ENCODE measurements around the gene BLOC1S3.

Gene BLOC1S3

GRCh38 chr19:45170146-45171106 is 8.2 kb upstream of the BLOC1S3 start:
- Histone ChIP-seq H4K20me1 (peaks cover 0 to 56% (median 4%) of the 10 kb centered on the region in 11 experiments; a peak in 8 of 22 replicates), H3K9me3 (replicated peaks in 1 of 11) (no peaks in the 10 kb centered on the region), H3K27ac (peak overlapping the region in 9 of 11 experiments; percentile 5 to 78 (median 65); a peak in 18 of 22 replicates), H3K4me2 (peak overlapping the region; percentile 66 to 92 (median 88)), H3K4me3 (peak overlapping the region in 1 of 10 experiments; percentile 7; a peak in 2 of 20 replicates), H3K36me3 (peaks cover 0 to 7% (median 0%) of the 10 kb centered on the region in 11 experiments; a peak in 1 of 22 replicates), H3K27me3 (no peaks in the 10 kb centered on the region), H3K9ac (peak overlapping the region in 7 of 11 experiments; percentile 22 to 62 (median 55); a peak in 10 of 22 replicates), H3K4me1 (peaks cover 68 to 95% (median 90%) of the 10 kb centered on the region in 10 experiments)
- TF ChIP-seq Cebpa-rat (IDR thresholded peaks at IDR 0.05), result no peak

GRCh38 chr19:45171211-45171623 is 7.4 kb upstream of the BLOC1S3 start:
- Histone ChIP-seq H3K9ac (peak overlapping the region in 9 of 11 experiments; percentile 9 to 62 (median 55); a peak in 14 of 22 replicates), H3K4me2 (peak overlapping the region; percentile 66 to 92 (median 88)), H3K9me3 (replicated peaks in 1 of 11) (no peaks in the 10 kb centered on the region), H3K27ac (peak overlapping the region in 9 of 11 experiments; percentile 5 to 78 (median 65); a peak in 18 of 22 replicates), H3K4me1 (peaks cover 67 to 95% (median 86%) of the 10 kb centered on the region in 10 experiments), H3K4me3 (peak overlapping the region in 4 of 10 experiments; percentile 4 to 23 (median 7); a peak in 5 of 20 replicates), H3K27me3 (no peaks in the 10 kb centered on the region), H3K36me3 (peaks cover 0 to 7% (median 0%) of the 10 kb centered on the region in 11 experiments; a peak in 1 of 22 replicates), H4K20me1 (peaks cover 0 to 56% (median 0%) of the 10 kb centered on the region in 11 experiments; a peak in 7 of 22 replicates)
- no peak for TF ChIP-seq Cebpa-rat (IDR thresholded peaks at IDR 0.05)

GRCh38 chr19:45172173-45172572 is 6.4 kb upstream of the BLOC1S3 start:
- no peak for TF ChIP-seq Cebpa-rat (IDR thresholded peaks at IDR 0.05)
- Histone ChIP-seq H3K4me1 (peaks cover 66 to 95% (median 86%) of the 10 kb centered on the region in 10 experiments), H3K27me3 (no peaks in the 10 kb centered on the region), H3K9ac (peak overlapping the region; percentile 3 to 66 (median 44); a peak in 13 of 22 replicates), H3K4me2 (peak overlapping the region; percentile 57 to 92 (median 88)), H3K36me3 (peaks cover 0 to 7% (median 0%) of the 10 kb centered on the region in 11 experiments; a peak in 1 of 22 replicates), H3K27ac (peak overlapping the region in 8 of 11 experiments; percentile 42 to 74 (median 61); a peak in 15 of 22 replicates), H3K9me3 (replicated peaks in 1 of 11) (no peaks in the 10 kb centered on the region), H4K20me1 (peaks cover 0 to 49% (median 0%) of the 10 kb centered on the region in 11 experiments; a peak in 5 of 22 replicates), H3K4me3 (peak overlapping the region in 2 of 10 experiments; percentile 28 to 40; a peak in 2 of 20 replicates)

GRCh38 chr19:45172611-45173208 is 5.9 kb upstream of the BLOC1S3 start:
- Histone ChIP-seq H3K9ac (peak overlapping the region; percentile 3 to 66 (median 48); a peak in 16 of 22 replicates), H3K27ac (peak overlapping the region in 8 of 11 experiments; percentile 42 to 74 (median 61); a peak in 16 of 22 replicates), H3K9me3 (replicated peaks in 1 of 11) (no peaks in the 10 kb centered on the region), H4K20me1 (peaks cover 0 to 49% (median 0%) of the 10 kb centered on the region in 11 experiments; a peak in 5 of 22 replicates), H3K36me3 (peaks cover 0 to 7% (median 0%) of the 10 kb centered on the region in 11 experiments; a peak in 1 of 22 replicates), H3K4me2 (peak overlapping the region; percentile 57 to 92 (median 88)), H3K4me3 (peak overlapping the region in 2 of 10 experiments; percentile 28 to 40; a peak in 2 of 20 replicates), H3K27me3 (no peaks in the 10 kb centered on the region), H3K4me1 (peaks cover 67 to 94% (median 85%) of the 10 kb centered on the region in 10 experiments)
- no peak for TF ChIP-seq Cebpa-rat (IDR thresholded peaks at IDR 0.05)

GRCh38 chr19:45173816-45174215 is 4.8 kb upstream of the BLOC1S3 start:
- H3K9ac ChIP-seq, result peak overlapping the region; percentile 36 to 73 (median 59); a peak in 21 of 22 replicates
- H3K27ac ChIP-seq, result peak overlapping the region in 9 of 11 experiments; percentile 16 to 68 (median 63); a peak in 18 of 22 replicates
- peaks cover 64 to 83% (median 76%) of the 10 kb centered on the region in 10 experiments for H3K4me1 ChIP-seq
- peaks cover 0 to 7% (median 0%) of the 10 kb centered on the region in 11 experiments; a peak in 1 of 22 replicates for H3K36me3 ChIP-seq
- no peaks in the 10 kb centered on the region for H3K9me3 ChIP-seq (replicated peaks in 1 of 11)
- no peak for TF ChIP-seq Cebpa-rat (IDR thresholded peaks at IDR 0.05)
- peaks cover 0 to 47% (median 0%) of the 10 kb centered on the region in 11 experiments; a peak in 5 of 22 replicates for H4K20me1 ChIP-seq
- peak overlapping the region; percentile 68 to 92 (median 85) for H3K4me2 ChIP-seq
- H3K4me3 ChIP-seq, result peak overlapping the region in 1 of 10 experiments; percentile 11; a peak in 1 of 20 replicates
- H3K27me3 ChIP-seq, result no peaks in the 10 kb centered on the region

- H4K20me1 ChIP-seq, result peaks cover 5 to 42% (median 16%) of the 10 kb centered on the region in 11 experiments; a peak in 15 of 22 replicates
- TF ChIP-seq Cebpa-rat (IDR thresholded peaks at IDR 0.05), result no peak
- peak overlapping the region in 2 of 11 experiments; percentile 16 to 95; a peak in 2 of 22 replicates for H3K4me2 ChIP-seq
- H3K36me3 ChIP-seq, result peaks cover 0 to 5% (median 0%) of the 10 kb centered on the region in 11 experiments; a peak in 2 of 22 replicates
- H3K4me1 ChIP-seq, result peaks cover 61 to 78% (median 70%) of the 10 kb centered on the region in 10 experiments
- H3K9me3 ChIP-seq (replicated peaks in 1 of 11), result no peaks in the 10 kb centered on the region
- no peak overlapping the region for H3K9ac ChIP-seq
- H3K27me3 ChIP-seq, result no peaks in the 10 kb centered on the region
- H3K4me3 ChIP-seq, result no peak overlapping the region
- H3K27ac ChIP-seq, result no peak overlapping the region
These were observed 2.9 kb upstream of the BLOC1S3 start for GRCh38 chr19:45175515-45176345.

- peaks cover 5 to 25% (median 10%) of the 10 kb centered on the region in 11 experiments; a peak in 16 of 22 replicates for H3K36me3 ChIP-seq
- peak within 1 kb of the TSS; percentile 79 to 95 (median 89) for H3K27ac ChIP-seq
These were observed 745 bp upstream of the BLOC1S3 start, which contains the start of gene TRAPPC6A for GRCh38 chr19:45177817-45178261. TSS of gene TRAPPC6A (minus strand) at chr19:45178237. CDS start at chr19:45178218, 19 bp downstream.

More at GRCh38 chr19:45177817-45178261, 745 bp upstream of the BLOC1S3 start, which contains the start of gene TRAPPC6A:
- TF ChIP-seq Cebpa-rat (IDR thresholded peaks at IDR 0.05), result no peak
- no peaks in the 10 kb centered on the region for H3K27me3 ChIP-seq
- peak within 1 kb of the TSS; percentile 96 to 100 (median 98) for H3K4me2 ChIP-seq
- H3K9me3 ChIP-seq (replicated peaks in 1 of 11), result no peaks in the 10 kb centered on the region
- peak within 1 kb of the TSS; percentile 83 to 98 (median 90) for H3K4me3 ChIP-seq
- H3K9ac ChIP-seq, result peak within 1 kb of the TSS; percentile 83 to 93 (median 90)
- peaks cover 13 to 45% (median 31%) of the 10 kb centered on the region in 11 experiments; a peak in 18 of 22 replicates for H4K20me1 ChIP-seq
- peaks cover 52 to 70% (median 59%) of the 10 kb centered on the region in 10 experiments for H3K4me1 ChIP-seq
